Stimulated activated CD8-positive, alpha-beta memory T cell treated with anti-CD3 and anti-CD28 coated beads, Interleukin-15, amount 100 ng/mL, for 48 hours (primary cell): ENCODE measurements around the gene PAFAH1B2.
A peak's percentile ranks its signal among the peaks of the same experiment; 100 is the strongest.
"Not testable (repeated sequence)": the region's sequence is repeated elsewhere in the genome, so short reads cannot be mapped to it uniquely, and the experiment has no call there.

ENCODE experiments used
- DNase-seq, 2 donors: peaks; one replicate each; pipeline ENCODE4 v3.0.0-alpha.2; 2020; ENCODE audit warnings: low read depth in 2 of 2

PAFAH1B2 gene

GRCh38 chr11:117143871-117144476 is at the start of gene PAFAH1B2:
Gene PAFAH1B2, plus strand, starts transcription at chr11:117144287. Its CDS starts 8,161 bp downstream, at chr11:117152448.
- peak; percentile 92 to 95 for DNase-seq

GRCh38 chr11:117094776-117095175 is 49.3 kb upstream of the PAFAH1B2 start:
- DNase-seq = no peak

- DNase-seq = no peak
Measured at GRCh38 chr11:117095284-117096161, 48.6 kb upstream of the PAFAH1B2 start.

GRCh38 chr11:117096201-117096991 is 47.7 kb upstream of the PAFAH1B2 start:
- peak in 1 of 2 donors; percentile 2 for DNase-seq

GRCh38 chr11:117097014-117097388 is 47.1 kb upstream of the PAFAH1B2 start:
- no peak for DNase-seq

GRCh38 chr11:117097389-117098268 is 46.5 kb upstream of the PAFAH1B2 start:
- no peak for DNase-seq

- DNase-seq = peak; percentile 86 to 92
Measured at GRCh38 chr11:117098269-117099232, 45.5 kb upstream of the PAFAH1B2 start, which contains the start of gene SIK3. Gene SIK3, minus strand, starts transcription at chr11:117098428. Its CDS starts 13 bp downstream, at chr11:117098415.

GRCh38 chr11:117099696-117100095 is 44.4 kb upstream of the PAFAH1B2 start:
- DNase-seq = no peak

GRCh38 chr11:117100556-117100955 is 43.5 kb upstream of the PAFAH1B2 start:
- no peak for DNase-seq

- DNase-seq = no peak
Measured at GRCh38 chr11:117107701-117108590, 36.1 kb upstream of the PAFAH1B2 start.

GRCh38 chr11:117110294-117110950 is 33.7 kb upstream of the PAFAH1B2 start:
- DNase-seq = no peak

GRCh38 chr11:117112497-117112896 is 31.6 kb upstream of the PAFAH1B2 start:
- not testable (repeated sequence) for DNase-seq

- not testable (repeated sequence) for DNase-seq
Measured at GRCh38 chr11:117112939-117113338, 31.1 kb upstream of the PAFAH1B2 start.

GRCh38 chr11:117117681-117118080 is 26.4 kb upstream of the PAFAH1B2 start:
- no peak for DNase-seq

GRCh38 chr11:117121176-117121575 is 22.9 kb upstream of the PAFAH1B2 start:
- DNase-seq = no peak

- DNase-seq = no peak
Measured at GRCh38 chr11:117122556-117122955, 21.5 kb upstream of the PAFAH1B2 start.

- no peak for DNase-seq
Measured at GRCh38 chr11:117126223-117126965, 17.7 kb upstream of the PAFAH1B2 start.
